GM04503 (cell line): ENCODE data around the gene ATP11A.
"Not testable (repeated sequence)": the region's sequence is repeated elsewhere in the genome, so short reads cannot be mapped to it uniquely, and the experiment has no call there.

Experiments used
- DNase-seq: peaks from one replicate; pipeline ENCODE4 v3.0.0-alpha.2; 2012; ENCODE audit warnings: low read depth

Gene ATP11A

DNA sequence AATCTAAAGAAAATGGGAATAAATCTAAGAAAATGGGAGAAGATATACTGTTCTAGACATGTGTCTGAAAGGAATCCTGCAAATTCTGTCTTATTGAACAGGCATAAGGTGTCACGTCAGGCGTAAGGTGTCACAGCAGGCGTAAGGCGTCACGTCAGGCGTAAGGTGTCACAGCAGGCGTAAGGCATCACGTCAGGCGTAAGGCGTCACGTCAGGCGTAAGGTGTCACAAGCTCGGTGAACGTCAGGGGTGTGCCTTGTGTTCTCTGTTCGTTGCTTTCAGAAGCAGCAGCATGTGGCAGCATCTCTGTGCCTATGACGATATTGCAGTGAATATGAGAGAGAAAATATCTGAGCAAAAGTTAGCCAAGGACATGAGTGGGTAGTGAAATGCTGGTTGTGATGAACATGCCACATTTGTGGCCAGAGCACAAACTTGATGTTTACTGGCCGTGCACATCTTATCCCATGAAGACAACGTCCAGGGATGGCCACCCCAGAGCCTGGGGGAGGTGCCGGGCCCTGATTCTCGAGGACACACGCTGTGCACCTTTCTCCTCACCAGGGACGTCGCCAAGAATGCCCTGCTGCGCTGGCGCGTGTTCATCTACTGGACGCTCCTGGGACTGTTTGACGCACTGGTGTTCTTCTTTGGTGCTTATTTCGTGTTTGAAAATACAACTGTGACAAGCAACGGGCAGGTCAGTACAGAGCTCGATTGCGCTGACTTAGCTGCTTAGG is 172.2 kb downstream of the ATP11A start:
- DNase-seq: no peak

DNA sequence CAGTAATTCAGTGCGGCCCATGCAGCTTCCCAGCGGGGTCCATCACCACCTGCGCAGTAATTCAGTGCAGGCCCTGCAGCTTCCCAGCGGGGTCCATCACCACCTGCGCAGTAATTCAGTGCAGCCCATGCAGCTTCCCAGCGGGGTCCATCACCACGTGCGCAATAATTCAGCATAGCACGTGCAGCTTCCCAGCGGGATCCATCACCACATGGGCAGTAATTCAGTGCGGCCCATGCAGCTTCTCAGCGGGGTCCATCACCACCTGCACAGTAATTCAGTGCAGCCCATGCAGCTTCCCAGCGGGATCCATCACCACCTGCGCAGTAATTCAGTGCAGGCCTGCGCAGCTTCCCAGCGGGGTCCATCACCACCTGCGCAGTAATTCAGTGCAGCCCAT is 173.5 kb downstream of the ATP11A start:
- DNase-seq: not testable (repeated sequence)

DNA sequence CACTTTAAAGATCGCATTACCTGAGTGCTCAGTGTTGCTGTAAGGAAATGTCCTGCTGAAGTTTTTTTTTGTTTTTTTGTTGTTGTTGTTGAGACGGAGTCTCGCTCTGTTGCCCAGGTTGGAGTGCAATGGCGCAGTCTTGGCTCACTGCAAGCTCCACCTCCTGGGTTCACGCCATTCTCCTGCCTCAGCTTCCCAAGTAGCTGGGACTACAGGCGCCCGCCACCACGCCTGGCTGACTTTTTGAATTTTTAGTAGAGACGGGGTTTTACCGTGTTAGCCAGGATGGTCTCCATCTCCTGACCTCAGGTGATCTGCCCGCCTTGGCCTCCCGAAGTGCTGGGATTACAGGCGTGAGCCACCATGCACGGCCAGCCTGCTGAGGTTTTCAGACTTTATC is 175.6 kb downstream of the ATP11A start:
- DNase-seq: not testable (repeated sequence)

DNA sequence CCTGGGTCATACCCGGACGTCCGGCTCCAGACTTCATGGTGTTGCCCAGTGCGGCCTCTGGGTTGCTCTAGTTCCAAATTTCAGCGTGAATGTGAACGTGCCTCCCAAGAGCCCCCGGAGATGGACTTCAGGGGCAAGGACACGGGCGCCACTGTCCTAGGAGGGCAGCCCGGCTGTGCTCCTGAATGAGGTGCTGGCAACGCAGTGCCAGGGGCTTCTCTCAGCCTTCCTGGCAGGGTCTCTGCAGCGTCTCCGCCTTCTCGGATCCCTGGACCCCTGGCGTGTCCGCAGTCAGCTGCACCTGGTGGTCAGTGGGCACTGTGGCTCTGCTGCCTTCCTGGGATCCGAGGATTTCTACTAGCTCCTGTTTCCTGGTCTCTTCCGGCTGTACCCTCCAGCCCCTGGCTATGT is 177.5 kb downstream of the ATP11A start:
- DNase-seq: no peak

DNA sequence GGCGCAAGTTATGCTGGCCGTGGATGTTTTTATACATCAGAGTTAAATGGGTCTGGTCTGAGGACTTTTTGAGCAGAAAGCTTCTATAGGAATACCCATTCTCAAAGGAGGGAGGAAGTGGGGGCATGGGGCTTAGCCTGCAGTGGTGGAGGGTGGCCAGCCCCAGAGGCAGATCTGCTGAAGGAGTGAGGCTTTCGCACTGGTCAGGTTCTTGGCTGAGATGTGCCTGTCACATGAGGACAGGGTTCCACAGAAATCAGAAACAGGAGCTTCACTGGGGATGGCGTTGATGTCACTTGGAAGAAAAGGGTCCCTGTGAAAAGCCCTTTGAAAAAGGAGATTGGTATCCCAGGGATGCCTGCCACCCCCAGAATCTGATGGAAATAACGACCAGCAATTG is 178.5 kb downstream of the ATP11A start:
- no peak for DNase-seq

DNA sequence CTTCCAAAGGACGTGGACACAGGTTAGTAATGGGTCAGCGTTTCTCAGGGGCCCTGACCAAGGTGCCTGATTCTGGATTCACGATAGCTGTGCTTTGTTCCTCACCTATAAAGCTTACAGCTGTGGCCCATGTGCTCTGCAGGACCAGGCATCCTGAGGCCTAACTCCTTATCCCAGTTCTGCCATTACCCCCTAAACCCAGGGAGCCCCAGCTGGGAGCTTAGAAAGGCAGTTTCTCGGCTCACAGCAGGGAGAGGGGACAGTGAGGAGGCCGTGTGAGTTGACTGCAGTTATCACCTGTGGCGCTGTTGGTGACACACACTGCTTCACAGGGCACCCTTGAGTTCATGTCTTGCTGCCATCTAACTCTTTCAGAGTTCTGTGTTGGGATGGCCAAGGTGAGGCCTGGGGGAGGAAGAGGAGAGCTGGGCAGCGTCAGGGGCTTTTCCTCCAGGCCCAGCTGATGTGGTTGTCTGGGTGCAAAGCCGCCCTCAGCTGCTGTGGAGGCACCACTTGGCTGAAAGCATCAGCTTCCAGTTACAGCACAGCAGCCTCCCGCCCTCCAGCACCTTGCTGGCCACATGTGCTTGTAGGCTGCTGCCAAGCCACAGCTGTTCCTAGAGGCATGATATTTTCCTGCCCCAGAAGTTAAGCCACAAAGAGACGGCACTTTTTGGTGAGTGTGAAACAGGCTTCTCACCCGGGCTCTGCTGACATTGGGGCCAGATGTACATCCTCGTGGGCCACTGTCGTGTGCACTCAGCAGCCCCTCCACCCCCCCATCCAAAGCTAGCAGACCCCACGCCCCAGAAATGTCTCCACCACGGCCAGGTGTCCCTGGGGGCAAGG is 179.6 kb downstream of the ATP11A start:
- DNase-seq: no peak

DNA sequence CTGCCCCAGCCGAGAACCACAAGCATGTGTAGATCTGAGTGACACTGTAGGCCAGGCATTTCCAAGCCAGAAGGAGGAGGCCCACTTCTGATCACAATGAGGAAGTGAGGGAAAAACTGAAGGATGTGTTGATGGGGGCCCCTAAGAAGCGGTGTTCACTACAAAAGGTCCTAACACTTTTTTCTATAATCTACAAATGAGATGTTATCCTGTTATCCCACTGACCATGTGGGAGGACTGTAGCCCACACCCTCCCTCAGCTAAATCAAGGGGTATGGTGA is 180.2 kb downstream of the ATP11A start:
- no peak for DNase-seq

DNA sequence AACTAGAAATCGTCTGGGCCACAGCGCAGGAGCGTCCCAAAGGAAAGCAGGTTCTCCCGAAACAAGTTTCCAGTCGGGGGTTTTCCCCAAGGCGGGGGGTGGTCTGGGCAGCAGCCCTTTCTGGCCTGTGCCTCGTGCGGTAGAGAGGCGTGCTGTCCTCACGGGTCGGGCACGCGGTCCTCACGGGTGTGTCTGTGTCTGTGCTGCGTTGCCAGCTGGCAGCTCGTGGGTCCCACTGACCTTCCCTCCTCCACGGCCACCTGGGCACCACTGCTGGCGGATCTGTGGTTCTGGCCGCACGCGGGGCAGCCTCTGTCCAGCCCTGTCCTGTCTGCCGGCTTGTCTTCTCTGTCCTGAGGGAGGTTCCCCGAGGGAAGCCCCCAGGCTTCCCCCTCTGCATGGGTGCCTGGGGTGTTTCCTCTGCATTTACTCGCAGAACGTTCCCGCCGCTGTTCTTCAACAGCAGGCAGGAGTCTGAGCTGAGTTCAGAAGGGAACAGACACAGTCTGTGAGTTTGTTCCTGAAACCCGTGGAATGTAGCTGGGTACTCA is 181.0 kb downstream of the ATP11A start:
- no peak for DNase-seq

DNA sequence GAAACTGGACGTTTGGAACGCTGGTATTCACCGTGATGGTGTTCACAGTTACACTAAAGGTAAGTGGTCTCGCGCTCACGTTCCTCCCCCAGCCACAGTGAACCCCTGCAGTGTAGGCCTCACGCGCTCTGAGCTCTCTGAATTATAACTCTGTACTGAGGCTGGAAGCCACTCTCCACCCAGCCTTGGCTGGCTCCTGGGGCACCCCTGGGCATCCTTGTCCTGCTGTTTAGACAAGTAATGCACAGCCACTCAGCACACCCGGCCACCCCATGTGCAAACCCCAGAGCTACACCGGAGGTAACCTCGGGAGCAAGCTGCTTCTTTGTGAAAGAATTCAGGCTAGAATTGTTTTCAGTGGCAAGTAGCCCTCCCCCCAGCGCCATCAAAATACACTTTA is 181.9 kb downstream of the ATP11A start:
- no peak for DNase-seq

DNA sequence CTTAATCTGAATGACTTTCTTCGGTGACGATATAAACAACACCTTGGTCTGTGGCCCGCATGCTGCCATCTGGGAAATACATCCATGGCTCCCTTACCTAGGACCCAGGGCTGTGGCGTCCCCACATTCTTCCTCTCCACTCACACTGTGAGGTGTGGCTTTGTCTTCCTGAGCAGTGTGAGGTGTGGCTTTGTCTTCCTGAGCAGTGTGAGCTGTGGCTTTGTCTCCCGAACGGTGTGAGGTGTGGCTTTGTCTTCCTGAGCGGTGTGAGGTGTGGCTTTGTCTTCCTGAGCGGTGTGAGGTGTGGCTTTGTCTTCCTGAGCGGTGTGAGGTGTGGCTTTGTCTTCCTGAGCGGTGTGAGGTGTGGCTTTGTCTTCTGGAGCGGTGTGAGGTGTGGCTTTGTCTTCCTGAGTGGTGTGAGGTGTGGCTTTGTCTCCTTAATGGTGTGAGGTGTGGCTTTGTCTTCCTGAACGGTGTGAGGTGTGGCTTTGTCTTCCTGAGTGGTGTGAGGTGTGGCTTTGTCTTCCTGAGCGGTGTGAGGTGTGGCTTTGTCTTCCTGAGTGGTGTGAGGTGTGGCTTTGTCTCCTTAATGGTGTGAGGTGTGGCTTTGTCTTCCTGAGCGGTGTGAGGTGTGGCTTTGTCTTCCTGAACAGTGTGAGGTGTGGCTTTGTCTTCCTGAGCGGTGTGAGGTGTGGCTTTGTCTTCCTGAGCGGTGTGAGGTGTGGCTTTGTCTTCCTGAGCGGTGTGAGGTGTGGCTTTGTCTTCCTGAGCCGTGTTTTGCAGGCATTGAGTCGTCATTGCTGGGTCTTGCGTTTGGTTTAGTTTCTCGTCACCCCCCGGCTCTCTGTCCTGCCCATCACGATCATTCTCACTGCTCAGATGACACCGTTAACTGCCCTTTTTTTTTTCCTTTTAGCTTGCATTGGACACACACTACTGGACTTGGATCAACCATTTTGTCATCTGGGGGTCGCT is 183.1 kb downstream of the ATP11A start:
- not testable (repeated sequence) for DNase-seq

DNA sequence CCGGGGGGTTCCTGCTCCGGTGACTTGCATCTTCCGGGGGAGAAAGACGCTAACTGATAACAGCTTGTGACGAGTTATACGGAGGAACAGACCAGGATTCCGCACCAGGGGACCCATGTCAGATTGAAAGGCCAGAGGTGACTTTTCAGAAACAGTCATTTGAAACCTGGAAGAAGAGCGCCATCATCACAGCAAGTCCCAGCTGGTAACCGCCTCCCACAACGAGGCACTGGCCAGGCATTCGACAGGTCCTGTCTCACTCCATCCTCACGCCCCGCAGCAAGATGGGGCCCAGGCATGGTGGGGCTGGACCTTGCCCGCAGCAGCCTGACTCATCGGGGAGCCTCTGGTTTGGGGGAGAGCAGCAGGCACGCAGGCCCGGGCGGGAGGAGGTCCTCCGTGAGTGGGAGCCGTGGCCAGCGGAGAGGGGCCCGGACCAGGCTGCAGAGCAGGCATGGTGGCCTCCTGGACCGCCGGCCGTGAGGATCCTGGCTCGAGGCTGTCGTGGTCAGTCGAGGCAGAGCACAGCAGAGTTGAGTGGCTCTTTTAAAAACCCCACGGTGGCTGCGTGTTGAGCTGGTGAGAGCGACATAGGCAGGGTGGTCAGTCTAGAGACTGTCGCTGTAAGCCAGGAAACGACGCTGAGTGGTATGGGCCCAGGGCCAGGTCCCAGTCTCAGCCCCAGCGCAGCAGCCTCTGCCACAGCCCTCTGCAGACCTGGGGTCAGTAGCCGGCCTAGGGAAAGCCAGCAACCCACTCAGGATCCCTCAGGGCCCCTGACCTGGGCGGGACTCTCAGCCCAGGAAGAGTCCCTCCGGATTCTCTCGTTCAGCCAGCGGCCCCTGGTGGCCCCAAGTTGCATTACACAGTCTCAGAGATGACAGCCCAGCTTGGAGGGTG is 184.3 kb downstream of the ATP11A start:
- DNase-seq: no peak

DNA sequence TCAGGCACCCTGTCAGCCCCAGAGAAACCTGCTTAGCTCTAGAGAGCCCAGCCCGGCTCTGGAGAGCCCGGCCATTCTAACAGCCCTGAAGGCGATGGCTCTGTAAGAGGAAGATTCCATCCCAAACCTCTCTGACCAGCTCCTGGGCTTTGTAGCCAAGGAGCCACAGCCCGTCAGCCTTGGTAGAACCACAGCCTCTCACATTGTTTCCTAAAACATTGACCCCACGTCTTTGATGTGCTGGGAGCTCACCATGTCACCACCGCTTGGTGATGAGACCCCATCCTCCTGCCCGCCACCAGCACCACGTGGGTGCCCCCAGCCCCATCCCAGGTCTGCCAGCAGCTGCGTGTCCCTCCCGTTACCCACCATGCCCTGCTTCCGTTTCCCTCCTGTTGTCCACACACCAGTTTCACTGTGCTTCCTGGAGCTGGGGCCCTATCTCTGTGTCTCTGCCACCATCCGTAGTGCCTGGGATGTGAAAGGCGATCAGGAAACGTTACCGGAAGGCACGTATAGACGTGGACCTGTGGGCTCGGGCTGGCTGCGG is 185.0 kb downstream of the ATP11A start:
- no peak for DNase-seq

DNA sequence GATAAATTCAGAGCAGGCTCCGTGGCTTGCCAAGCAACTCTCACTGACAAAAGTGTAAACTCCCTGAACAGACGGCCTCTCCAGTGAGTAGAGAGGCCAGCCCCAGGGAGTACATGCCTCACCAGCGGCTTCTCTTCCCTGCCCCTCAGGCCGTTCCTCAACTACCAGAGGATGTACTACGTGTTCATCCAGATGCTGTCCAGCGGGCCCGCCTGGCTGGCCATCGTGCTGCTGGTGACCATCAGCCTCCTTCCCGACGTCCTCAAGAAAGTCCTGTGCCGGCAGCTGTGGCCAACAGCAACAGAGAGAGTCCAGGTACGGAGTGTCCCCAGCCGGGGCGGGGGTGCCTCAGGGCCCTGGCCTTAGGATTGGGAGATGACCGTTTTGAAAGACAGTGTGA is 185.8 kb downstream of the ATP11A start:
- DNase-seq: no peak

DNA sequence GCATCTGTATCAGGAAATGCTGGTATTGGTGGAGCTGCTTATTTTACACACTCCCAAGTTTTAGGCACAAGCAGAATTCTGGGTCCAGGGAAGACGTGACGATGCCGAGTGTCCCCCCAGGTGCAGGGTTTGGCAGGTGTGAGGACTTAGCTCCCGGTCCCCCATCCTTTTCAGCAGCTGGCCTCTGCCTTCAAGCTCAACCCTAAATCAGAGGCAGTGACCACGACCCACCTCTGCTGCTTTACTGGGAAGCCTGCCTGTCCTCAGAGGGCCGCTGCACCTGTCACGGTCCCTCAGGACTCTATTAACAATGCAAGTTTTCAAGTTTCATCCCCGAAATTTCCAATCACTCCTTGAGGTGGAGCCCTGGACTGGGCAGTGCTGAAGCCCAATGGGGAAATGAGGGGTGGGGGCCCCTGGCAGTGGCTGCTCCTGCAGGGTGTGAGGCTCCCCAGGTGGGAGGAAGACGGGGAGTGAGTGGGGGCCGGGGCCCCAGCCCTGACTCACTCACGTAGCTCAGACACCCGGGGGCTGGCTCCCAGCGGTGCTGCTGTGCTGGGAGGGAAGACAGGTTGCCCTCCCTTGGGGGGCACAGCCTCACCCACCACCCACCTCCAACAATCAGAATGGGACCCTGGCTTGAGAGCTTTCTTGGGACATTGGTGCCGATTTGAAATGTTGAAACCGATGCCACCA is 186.6 kb downstream of the ATP11A start:
- DNase-seq: no peak

DNA sequence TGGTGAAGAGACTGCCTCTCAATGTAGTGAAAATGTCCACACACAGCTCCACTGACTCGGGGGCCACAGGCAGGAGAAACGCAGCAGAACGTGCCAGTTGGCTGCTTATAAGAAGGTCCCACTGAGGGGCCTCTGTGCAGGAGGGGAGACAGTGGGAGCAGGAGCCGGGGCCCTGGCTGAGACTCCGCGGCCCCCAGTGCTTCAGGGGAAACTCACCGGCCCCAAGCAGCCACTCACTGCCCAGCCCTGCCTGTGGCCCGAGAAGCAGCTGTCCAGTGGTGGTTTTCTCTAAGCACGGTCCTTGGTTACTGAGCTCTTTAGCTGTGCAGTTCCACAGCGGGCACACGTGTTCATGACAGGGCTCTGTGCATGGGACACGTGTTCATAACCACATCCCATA is 187.2 kb downstream of the ATP11A start:
- DNase-seq: no peak

DNA sequence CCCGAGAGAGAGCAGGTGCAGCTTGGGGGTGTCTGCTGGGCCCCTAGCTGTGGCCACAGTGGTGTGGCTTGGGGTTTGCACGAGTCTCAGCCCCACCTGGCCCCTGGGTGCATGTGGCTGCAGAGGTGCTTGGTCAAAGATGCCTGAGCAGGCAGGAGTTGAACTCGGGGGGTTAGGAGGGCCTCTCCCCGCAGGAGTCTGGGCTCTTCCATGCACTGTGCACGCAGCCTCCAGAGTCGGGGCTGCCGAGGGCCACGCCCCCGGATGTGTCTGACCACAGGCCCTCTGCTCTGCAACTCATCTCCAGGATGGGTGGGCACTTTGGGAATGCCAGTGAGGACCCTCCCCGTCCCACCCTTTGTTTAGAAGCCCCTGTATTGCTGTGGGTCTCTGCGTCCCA is 187.7 kb downstream of the ATP11A start:
- no peak for DNase-seq

DNA sequence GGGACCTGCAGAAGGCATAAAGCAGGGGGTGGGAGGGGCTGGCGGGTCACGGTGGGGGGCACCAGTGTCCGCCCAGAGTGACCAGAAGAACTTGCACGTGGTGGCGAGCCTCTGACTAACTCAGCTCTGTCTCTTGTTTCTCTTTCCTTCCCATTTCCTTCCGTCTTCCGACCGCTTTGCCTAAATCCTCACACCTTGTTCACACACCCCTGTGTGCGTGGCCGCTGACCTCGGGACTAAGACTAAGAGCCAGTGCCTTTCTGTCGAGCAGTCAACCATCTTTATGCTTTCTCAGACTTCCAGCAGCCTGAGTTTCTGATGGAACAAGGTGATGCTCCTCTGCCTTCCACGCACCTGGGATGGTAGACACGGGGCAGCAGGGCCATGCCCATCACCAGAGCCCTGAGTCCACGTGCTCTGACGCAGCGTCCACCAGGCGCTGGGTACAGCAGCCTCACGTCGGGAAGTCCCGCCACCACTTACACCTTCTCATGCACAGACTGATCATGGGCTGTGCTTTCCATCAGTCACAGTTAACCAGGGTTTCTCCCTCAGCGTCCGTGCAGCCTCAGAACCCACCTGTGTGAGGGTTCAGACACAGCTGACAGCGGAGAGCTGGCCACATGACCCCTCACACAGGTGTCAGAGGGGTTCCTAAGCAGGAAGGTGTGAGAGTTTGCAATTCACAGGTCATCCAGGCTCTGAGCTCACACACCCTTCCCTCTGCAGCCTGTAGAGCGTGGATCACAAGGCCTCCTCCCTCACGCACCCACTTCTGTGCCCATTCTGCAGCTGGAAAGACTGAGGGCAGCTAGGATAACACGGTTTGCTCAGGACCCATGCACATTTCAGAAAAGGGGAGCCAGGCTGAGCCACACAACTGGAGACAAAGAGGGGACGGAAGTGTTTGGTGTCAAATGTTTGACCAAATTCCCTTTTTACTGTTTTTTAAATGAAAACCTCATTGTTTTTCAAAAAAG is 188.4 kb downstream of the ATP11A start:
- no peak for DNase-seq

DNA sequence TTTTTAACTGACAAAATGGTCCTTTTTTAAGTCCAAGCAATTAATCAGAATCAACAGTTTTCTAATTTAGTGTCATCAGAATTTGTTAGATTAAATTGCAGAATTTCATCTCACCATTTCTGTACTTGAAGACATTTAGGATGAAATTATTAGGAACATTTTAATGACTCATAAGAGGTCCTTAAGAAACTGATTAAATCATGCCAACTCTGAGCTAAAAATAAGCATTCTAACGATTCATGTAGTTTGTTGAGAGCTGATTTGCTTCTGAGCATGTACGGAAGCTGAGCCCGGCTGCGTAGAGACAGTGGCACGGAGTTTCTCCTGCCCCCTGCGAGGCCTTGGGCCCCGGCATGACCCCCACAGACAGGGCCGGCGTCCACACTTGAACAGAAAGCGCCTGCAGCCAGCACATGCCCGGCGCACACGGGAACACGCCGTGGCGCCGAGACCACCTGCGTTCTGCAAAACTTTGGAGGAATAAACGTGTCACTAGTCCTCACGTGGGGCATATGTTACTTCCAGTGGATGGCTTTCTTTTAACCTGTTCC is 189.5 kb downstream of the ATP11A start:
- DNase-seq: no peak

DNA sequence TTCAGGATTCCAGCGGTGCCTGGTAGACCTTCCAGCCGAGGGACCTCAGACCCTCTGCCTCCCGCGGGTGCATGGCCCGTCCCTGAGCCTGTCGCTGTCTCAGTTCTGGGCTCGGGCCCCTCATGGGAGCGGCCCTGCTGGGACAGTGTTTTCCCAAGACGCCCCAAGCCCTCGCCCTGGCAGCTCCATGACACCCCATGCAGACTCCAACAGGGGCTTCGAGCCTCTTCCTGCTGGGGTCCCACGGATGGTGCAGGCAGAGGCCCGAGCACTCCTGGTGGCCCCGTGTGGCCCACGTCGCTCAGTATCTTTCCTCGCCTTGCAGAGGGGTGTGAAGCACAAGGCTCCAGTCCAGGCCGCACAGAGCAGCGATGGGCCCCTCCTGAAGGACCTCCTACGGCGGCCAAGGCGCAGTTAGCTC is 190.4 kb downstream of the ATP11A start:
- DNase-seq: no peak
